H1 (cell line): ENCODE measurements around the gene DMPK. TPM values are rescaled to one million over a fixed set of nuclear protein-coding genes. Genes with fewer than 3 reads are reported as not detected.

Source experiments
- CTCF ChIA-PET: fragments of 300-600 bp; sonication (Branson Sonifier 250); formaldehyde crosslinking; loops from one replicate; lab custom pipeline; 2021; ENCODE audit not compliant: partially characterized antibody; lab: Charles Lee
- POLR2A ChIA-PET: fragments of 300-600 bp; sonication (Branson Sonifier 250); formaldehyde crosslinking; loops from one replicate; lab custom pipeline; 2021; ENCODE audit warnings: inconsistent platforms; ENCODE audit not compliant: partially characterized antibody; lab: Charles Lee
- DNase-seq, 2 experiments: peaks; one replicate each; pipeline versions ENCODE4 v3.0.0 to v3.0.0-alpha.2; 2010 to 2022; ENCODE audit warnings: low spot score in 2 of 2, low read depth in 1 of 2, mixed read lengths in 1 of 2
- FAIRE-seq: peaks from 2 replicates; lab custom pipeline; 2011; peaks lifted over from hg19 to GRCh38; lab: Jason Lieb, UNC
- H2AFZ ChIP-seq: 2 replicates; pipeline ENCODE4 v1.8.1; 2012; ENCODE audit warnings: low read length, inconsistent platforms
- H2AK5ac ChIP-seq: 2 replicates; pipeline ENCODE4 v1.6.1; 2013; ENCODE audit warnings: low read depth, low read length
- H2BK120ac ChIP-seq: replicated peaks from 2 replicates; pipeline ENCODE3; 2013; ENCODE audit warnings: low read depth, low read length, inconsistent platforms
- H2BK12ac ChIP-seq: 2 replicates; pipeline ENCODE4 v1.6.1; 2013; ENCODE audit warnings: low read depth, low read length
- H2BK15ac ChIP-seq: 2 replicates; pipeline ENCODE4 v1.6.1; 2013; ENCODE audit warnings: low read length
- H2BK20ac ChIP-seq: 2 replicates; pipeline ENCODE4 v1.6.1; 2013; ENCODE audit warnings: low read length
- H2BK5ac ChIP-seq: 2 replicates; pipeline ENCODE4 v1.6.1; 2013; ENCODE audit warnings: low read depth, low read length
- H3K14ac ChIP-seq: 2 replicates; pipeline ENCODE4 v1.6.1; 2013; ENCODE audit warnings: inconsistent platforms; ENCODE audit not compliant: insufficient read length
- H3K18ac ChIP-seq: 2 replicates; pipeline ENCODE4 v1.6.1; 2013; ENCODE audit warnings: low read length; ENCODE audit errors: extremely low read depth
- H3K23ac ChIP-seq: 2 replicates; pipeline ENCODE4 v1.6.1; 2013; ENCODE audit warnings: inconsistent platforms; ENCODE audit not compliant: insufficient read length
- H3K23me2 ChIP-seq: 2 replicates; pipeline ENCODE4 v1.6.1; 2013; ENCODE audit warnings: low read depth, low read length
- H3K27ac ChIP-seq: 2 replicates; pipeline ENCODE4 v1.6.1; 2011; ENCODE audit warnings: low read depth, low read length, inconsistent platforms
- H3K27me3 ChIP-seq, 4 experiments: replicated peaks in 1 of 4; 1 replicate in 1 of 4; 2 replicates in 3 of 4; pipeline versions ENCODE4 v1.6.1 to v1.8.1; 2011 to 2013; ENCODE audit warnings: low read length in 3 of 4, mild to moderate bottlenecking in 3 of 4, inconsistent platforms in 2 of 4, mixed read lengths in 2 of 4, moderate library complexity in 1 of 4; ENCODE audit not compliant: control insufficient read depth in 3 of 4, insufficient read depth in 3 of 4; ENCODE audit errors: extremely low read depth in 1 of 4
- H3K36me3 ChIP-seq, 4 experiments: 2 replicates each; pipeline versions ENCODE4 v1.6.1 to v1.8.1; 2011 to 2013; ENCODE audit warnings: mild to moderate bottlenecking in 4 of 4, low read length in 3 of 4, moderate library complexity in 2 of 4, control low read depth in 1 of 4, inconsistent platforms in 1 of 4; ENCODE audit not compliant: insufficient read depth in 4 of 4, control insufficient read depth in 2 of 4
- H3K4ac ChIP-seq: replicated peaks from 2 replicates; pipeline ENCODE3; 2013; ENCODE audit warnings: low read length, low read depth, mixed read lengths, inconsistent platforms; ENCODE audit not compliant: insufficient read length
- H3K4me1 ChIP-seq, 4 experiments: replicated peaks in 1 of 4; 1 replicate in 1 of 4; 2 replicates in 3 of 4; pipeline versions ENCODE4 v1.6.1 to v1.8.1; 2011 to 2013; ENCODE audit warnings: low read length in 3 of 4, inconsistent platforms in 2 of 4, mixed read lengths in 1 of 4; ENCODE audit not compliant: insufficient read depth in 4 of 4, control insufficient read depth in 3 of 4
- H3K4me2 ChIP-seq, 2 experiments: 2 replicates each; pipeline versions ENCODE4 v1.6.1 to v1.8.1; 2011 to 2013; ENCODE audit warnings: low read depth in 2 of 2, low read length in 2 of 2, control low read depth in 1 of 2, inconsistent platforms in 1 of 2, mild to moderate bottlenecking in 1 of 2; ENCODE audit not compliant: insufficient read depth in 1 of 2
- H3K4me3 ChIP-seq, 4 experiments: fragments of 200-600, 300-600 bp in 1 of 4; sonication (generic), shearing (Covaris generic), sonication (Bioruptor Twin) in 1 of 4; 2 replicates each; pipeline versions ENCODE4 v1.5.1 to v1.8.1; 2011 to 2016; ENCODE audit warnings: low read length in 4 of 4, low read depth in 3 of 4, control low read depth in 2 of 4, inconsistent platforms in 2 of 4, mild to moderate bottlenecking in 2 of 4, mixed read lengths in 1 of 4, moderate library complexity in 1 of 4; ENCODE audit not compliant: insufficient read depth in 2 of 4; ENCODE audit errors: extremely low read depth in 1 of 4
- H3K56ac ChIP-seq: replicated peaks from 2 replicates; pipeline ENCODE3; 2013; ENCODE audit warnings: low read depth, mild to moderate bottlenecking, mixed read lengths, low read length, inconsistent platforms; ENCODE audit not compliant: insufficient read length
- H3K79me1 ChIP-seq: 2 replicates; pipeline ENCODE4 v1.6.1; 2013; ENCODE audit warnings: low read depth, low read length, control low read depth
- H3K79me2 ChIP-seq, 2 experiments: 2 replicates each; pipeline versions ENCODE4 v1.6.1 to v1.8.1; 2012 to 2013; ENCODE audit warnings: low read length in 2 of 2, mild to moderate bottlenecking in 2 of 2, inconsistent platforms in 1 of 2; ENCODE audit not compliant: insufficient read depth in 2 of 2, control insufficient read depth in 1 of 2
- H3K9ac ChIP-seq, 4 experiments: replicated peaks in 1 of 4; 1 replicate in 1 of 4; 2 replicates in 3 of 4; pipeline versions ENCODE4 v1.6.1 to v1.8.1; 2011 to 2013; ENCODE audit warnings: low read depth in 3 of 4, low read length in 3 of 4, control low read depth in 2 of 4, mild to moderate bottlenecking in 2 of 4, moderate library complexity in 2 of 4, inconsistent platforms in 1 of 4; ENCODE audit errors: extremely low read depth in 1 of 4
- H3K9me3 ChIP-seq, 2 experiments: 2 replicates each; pipeline versions ENCODE4 v1.6.1 to v1.8.1; 2012 to 2013; ENCODE audit warnings: mild to moderate bottlenecking in 2 of 2, moderate library complexity in 2 of 2, control low read depth in 1 of 2, inconsistent platforms in 1 of 2, low read depth in 1 of 2, low read length in 1 of 2, mixed read lengths in 1 of 2; ENCODE audit not compliant: insufficient read depth in 2 of 2
- H4K20me1 ChIP-seq, 2 experiments: replicated peaks in 1 of 2; 2 replicates each; pipeline versions ENCODE3 to v1.8.1; 2011 to 2013; ENCODE audit warnings: inconsistent platforms in 2 of 2, low read length in 2 of 2, mild to moderate bottlenecking in 1 of 2; ENCODE audit not compliant: insufficient read depth in 2 of 2, control insufficient read depth in 1 of 2
- H4K5ac ChIP-seq: 2 replicates; pipeline ENCODE4 v1.6.1; 2013; ENCODE audit warnings: low read length, low read depth, mixed read lengths, inconsistent platforms; ENCODE audit not compliant: insufficient read length
- H4K8ac ChIP-seq: 2 replicates; pipeline ENCODE4 v1.8.0; 2013; ENCODE audit warnings: mild to moderate bottlenecking, moderate library complexity, low read length, inconsistent platforms; ENCODE audit not compliant: insufficient read depth; ENCODE audit errors: extremely low read depth
- H4K91ac ChIP-seq: replicated peaks from 2 replicates; pipeline ENCODE3; 2013; ENCODE audit warnings: low read length, mixed read lengths, inconsistent platforms; ENCODE audit not compliant: insufficient read length
- ASH2L ChIP-seq: fragments of 200-600, 300-600 bp; sonication (generic); IDR thresholded peaks from one replicate; pipeline ENCODE4 v1.7.1; 2017; ENCODE audit warnings: low read length
- E2F6 ChIP-seq: IDR thresholded peaks from 2 replicates; pipeline ENCODE4 v1.6.1; 2012; ENCODE audit warnings: inconsistent platforms
- EP300 ChIP-seq, 2 experiments: IDR thresholded peaks; 1 replicate in 1 of 2; 2 replicates in 1 of 2; pipeline ENCODE4 v1.6.1; 2011 to 2012; ENCODE audit warnings: low read depth in 2 of 2, low read length in 2 of 2, mild to moderate bottlenecking in 2 of 2, borderline replicate concordance in 1 of 2, inconsistent platforms in 1 of 2, moderate library complexity in 1 of 2
- KDM5A ChIP-seq: fragments of 200-600 bp; IDR thresholded peaks from 2 replicates; pipeline ENCODE4 v1.7.1; 2012; ENCODE audit warnings: mild to moderate bottlenecking, low read length, inconsistent platforms, mixed read lengths
- MAFK ChIP-seq: IDR thresholded peaks from 2 replicates; pipeline ENCODE4 v1.6.1; 2012; ENCODE audit warnings: low read depth, mild to moderate bottlenecking, improper control_type of control experiment, low read length
- MAX ChIP-seq: IDR thresholded peaks from 2 replicates; pipeline ENCODE4 v1.6.1; 2012; ENCODE audit warnings: inconsistent platforms
- POLR2AphosphoS5 ChIP-seq: IDR thresholded peaks from 2 replicates; pipeline ENCODE4 v1.6.1; 2011; ENCODE audit warnings: low read depth, low read length
- SAP30 ChIP-seq: fragments of 300-600 bp; sonication (generic); IDR thresholded peaks from 2 replicates; pipeline ENCODE4 v1.7.1; 2012; ENCODE audit warnings: low read length, moderate library complexity, mild to moderate bottlenecking, inconsistent platforms; ENCODE audit not compliant: insufficient read depth, insufficient replicate concordance
- SP4 ChIP-seq: IDR thresholded peaks from 2 replicates; pipeline ENCODE4 v1.6.1; 2012; ENCODE audit warnings: low read length, inconsistent platforms
- YY1 ChIP-seq: IDR thresholded peaks from 2 replicates; pipeline ENCODE4 v1.6.1; 2011; ENCODE audit warnings: low read depth, mild to moderate bottlenecking, low read length
- WGBS, 2 experiments: shearing (Covaris generic) in 1 of 2; methylation state at CpG; one replicate each; pipeline versions ENCODE4 v1.1.6 to v1.1.7; 2013 to 2015; ENCODE audit warnings: low lambda C conversion rate in 2 of 2, mixed read lengths in 2 of 2, inconsistent platforms in 1 of 2, low coverage in 1 of 2, missing lambda C conversion rate in 1 of 2; ENCODE audit not compliant: insufficient replicate concordance in 2 of 2, insufficient coverage in 1 of 2, insufficient read length in 1 of 2; ENCODE audit errors: extremely low coverage in 1 of 2, missing lambda C conversion rate in 1 of 2; 5-methylcytosine and 5-hydroxymethylcytosine counted together
- polyA plus RNA-seq, 7 experiments: library from polyadenylated mRNA; depleted of rRNA in 3 of 7; stranded (reverse) in 5 of 7; unstranded in 2 of 7; fragments of >200 nt in 5 of 7; fragments of 200-250 nt in 2 of 7; gene quantifications; 1 replicate in 5 of 7; 2 replicates in 1 of 7; 4 replicates in 1 of 7; pipeline versions ENCODE4 v1.2.1 to v1.2.3, GENCODE V29; 2011 to 2013; ENCODE audit warnings: missing spikeins in 2 of 7, mixed read lengths in 2 of 7
- total RNA-seq: library from RNA; stranded (reverse); fragmentation: NEBNext Ultra II Directional; extraction: Animal tissue kit (Norgen Biotek cat#: 25700); gene quantifications from 2 replicates; pipeline ENCODE4 v1.2.1, GENCODE V29; 2021

The DMPK gene
- total and polyA plus RNA-seq, 2 of the 8 experiments (the other 6 are each of a cell fraction or from before 2014, with no cell fraction given) = 13.7 to 27.4 TPM

- Histone ChIP-seq H2AFZ (no peak overlapping the region), H4K20me1 (peaks cover 11 to 20% of the 10 kb centered on the region in 2 experiments), H2BK15ac (no peak overlapping the region), H2AK5ac (no peak overlapping the region), H4K5ac (no peak overlapping the region), H3K4ac (no peak overlapping the region), H2BK120ac (no peak overlapping the region), H3K4me2 (no peak overlapping the region), H3K36me3 (peaks cover 4 to 32% (median 18%) of the 10 kb centered on the region in 4 experiments; a peak in 6 of 8 replicates), H4K91ac (no peak overlapping the region), H3K27me3 (no peaks in the 10 kb centered on the region), H3K4me1 (peaks cover 0 to 11% (median 7%) of the 10 kb centered on the region in 4 experiments; a peak in 4 of 7 replicates), H3K9me3 (no peaks in the 10 kb centered on the region), H2BK5ac (no peak overlapping the region), H3K4me3 (no peak overlapping the region), H3K14ac (no peak overlapping the region), H3K23ac (no peak overlapping the region), H3K79me1 (peaks cover 4% of the 10 kb centered on the region; the same call in 1 of the 2 replicates), H2BK12ac (no peak overlapping the region), H3K23me2 (no peaks in the 10 kb centered on the region), H3K56ac (no peak overlapping the region), H3K27ac (no peak overlapping the region), H2BK20ac (no peak overlapping the region), H3K9ac (no peak overlapping the region), H4K8ac (no peak overlapping the region; the same call in 1 of the 2 replicates), H3K18ac (no peak overlapping the region), H3K79me2 (no peaks in the 10 kb centered on the region)
- WGBS, 2 experiments = 92% methylated on average over 37 of the region's 57 CpGs; no CpG with 5 or more reads in 1 of the 2 experiments
- DNase-seq (no peak), FAIRE-seq (no peak)
- CTCF ChIA-PET = interaction anchor here (1.6 to 2.7 kb wide), 3 partner anchors 12 to 22 kb away, joined by 3 to 9 read pairs (median 8); no protein-coding TSS in a partner anchor
- POLR2A ChIA-PET = interaction anchor here (1.1 to 1.5 kb wide), 4 partner anchors 9 to 14 kb away, joined by 3 read pairs; no protein-coding TSS in a partner anchor
- TF ChIP-seq YY1 = no peak
- TF ChIP-seq POLR2AphosphoS5 = no peak; the same call in 1 of the 2 replicates
- no peak for TF ChIP-seq KDM5A
- TF ChIP-seq ASH2L = no peak
- no peak for TF ChIP-seq SP4
- TF ChIP-seq MAX = no peak
- no peak for TF ChIP-seq E2F6
- no peak for TF ChIP-seq EP300 (IDR thresholded peaks at IDR 0.05; ENCODE audit: borderline replicate concordance in 1 of 2, low read depth in 2 of 2, low read length in 2 of 2)
- no peak for TF ChIP-seq SAP30
- no peak for TF ChIP-seq MAFK
Measured at GRCh38 chr19:45785781-45786532, 3.7 kb upstream of the DMPK start.
